Activated naive CD8-positive, alpha-beta T cell treated with anti-CD3 and anti-CD28 coated beads for 36 hours (primary cell): ENCODE results near the gene UBE2J2. TPM values are rescaled to one million over a fixed set of nuclear protein-coding genes. Genes with fewer than 3 reads are reported as not detected.

Source experiments
- DNase-seq: peaks from one replicate; pipeline ENCODE4 v3.0.0; 2021
- H3K27ac Mint-ChIP-seq: one replicate; pipeline ENCODE4 v1.8.0; 2022; ENCODE audit warnings: mild to moderate bottlenecking, moderate library complexity, mixed read lengths
- H3K27me3 Mint-ChIP-seq: one replicate; pipeline ENCODE4 v1.8.0; 2022; ENCODE audit warnings: mild to moderate bottlenecking, mixed read lengths
- H3K36me3 Mint-ChIP-seq: one replicate; pipeline ENCODE4 v1.8.0; 2021; ENCODE audit warnings: mild to moderate bottlenecking, mixed read lengths
- H3K4me1 Mint-ChIP-seq: one replicate; pipeline ENCODE4 v1.8.0; 2021; ENCODE audit warnings: mixed read lengths
- H3K4me3 Mint-ChIP-seq: one replicate; pipeline ENCODE4 v1.8.0; 2022; ENCODE audit warnings: mild to moderate bottlenecking, moderate library complexity, mixed read lengths
- H3K9me3 Mint-ChIP-seq: one replicate; pipeline ENCODE4 v1.8.0; 2022; ENCODE audit warnings: mixed read lengths
- total RNA-seq, 2 experiments: library from RNA; stranded (reverse); gene quantifications; one replicate each; pipeline ENCODE4 v1.2.3, GENCODE V29; 2021

Gene UBE2J2
- total RNA-seq, 2 experiments from 2014 or later: 69.9 to 70.6 TPM

DNA sequence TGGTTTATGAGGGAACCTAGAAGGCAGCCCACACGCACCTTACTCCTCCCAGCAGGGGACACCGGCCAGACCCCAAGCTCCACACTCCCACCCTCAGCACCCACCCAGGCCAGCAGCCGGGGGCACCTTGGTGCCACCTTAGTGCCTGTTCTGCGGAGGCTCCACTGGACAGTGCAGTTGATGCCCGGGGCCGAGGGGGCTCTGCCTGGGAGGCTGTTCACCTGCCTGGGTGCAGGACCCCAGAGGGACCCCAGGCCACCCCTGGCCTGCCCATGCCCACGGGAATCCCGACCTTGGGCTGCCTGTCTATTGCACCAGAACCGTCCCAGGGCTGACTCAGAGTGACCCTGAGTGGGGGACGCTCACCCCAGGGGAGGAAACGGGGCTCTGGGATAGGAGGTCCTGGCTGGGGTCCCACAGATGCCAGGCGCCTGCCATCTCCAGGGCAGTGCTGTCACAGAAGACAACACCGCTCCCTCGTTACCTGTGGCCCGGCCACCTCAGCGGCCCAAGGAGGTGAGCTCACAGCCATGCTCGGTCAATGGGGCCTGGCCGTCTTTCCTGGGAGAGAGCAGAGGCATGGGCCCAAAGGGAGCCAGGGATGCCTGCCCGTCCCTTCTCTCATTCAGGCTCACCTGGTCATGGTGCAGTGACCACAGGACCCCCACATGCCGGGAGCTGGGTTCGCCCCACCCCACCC, 7.3 kb upstream of the UBE2J2 start:
- H3K4me1 Mint-ChIP-seq: no peaks in the 10 kb centered on the region
- H3K27me3 Mint-ChIP-seq: no peaks in the 10 kb centered on the region
- no peak overlapping the region for H3K27ac Mint-ChIP-seq
- no peaks in the 10 kb centered on the region for H3K9me3 Mint-ChIP-seq
- H3K36me3 Mint-ChIP-seq: no peaks in the 10 kb centered on the region
- DNase-seq: no peak
- no peak overlapping the region for H3K4me3 Mint-ChIP-seq

DNA sequence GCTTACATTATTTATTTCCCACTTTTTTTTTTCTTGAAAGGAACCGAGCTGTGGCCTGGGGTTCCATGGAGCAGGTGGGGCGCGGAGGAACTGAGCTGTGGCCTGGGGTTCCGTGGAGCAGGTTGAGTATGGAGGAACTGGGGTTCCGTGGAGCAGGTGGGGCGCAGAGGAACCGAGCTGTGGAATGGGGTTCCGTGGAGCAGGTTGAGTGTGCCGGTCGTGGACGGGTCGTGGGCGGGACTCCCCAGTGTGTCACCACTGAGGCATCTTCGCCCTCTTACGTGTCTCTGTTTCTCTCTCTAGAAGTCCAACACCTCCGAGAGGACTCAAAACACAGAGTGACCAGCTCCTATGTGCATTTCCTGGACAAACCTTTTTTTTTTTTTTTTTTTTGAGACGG, 5.4 kb upstream of the UBE2J2 start:
- Mint-ChIP-seq H3K9me3 (no peaks in the 10 kb centered on the region), H3K4me1 (peaks cover 6% of the 10 kb centered on the region), H3K27ac (no peak overlapping the region), H3K27me3 (no peaks in the 10 kb centered on the region), H3K4me3 (no peak overlapping the region), H3K36me3 (no peaks in the 10 kb centered on the region)
- DNase-seq: no peak

DNA sequence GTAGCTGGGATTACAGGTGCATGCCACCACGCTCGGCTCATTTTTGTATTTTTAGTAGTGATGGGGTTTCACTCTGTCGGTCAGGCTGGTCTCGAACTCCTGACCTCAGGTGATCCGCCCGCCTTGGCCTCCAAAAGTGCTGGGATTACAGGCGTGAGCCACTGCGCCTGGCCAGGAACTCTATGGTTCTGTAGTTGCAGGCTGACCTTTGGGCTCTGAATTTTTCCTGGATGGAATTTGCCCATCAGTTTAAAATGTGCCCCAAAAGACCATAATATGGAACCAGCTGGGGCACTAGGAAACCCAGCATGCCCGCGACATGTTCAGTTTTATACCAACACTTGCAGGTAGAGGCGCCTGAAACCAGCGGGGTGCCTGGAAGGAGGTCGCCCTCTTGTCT, 5.0 kb upstream of the UBE2J2 start:
- Mint-ChIP-seq H3K4me3 (no peak overlapping the region), H3K9me3 (no peaks in the 10 kb centered on the region), H3K36me3 (no peaks in the 10 kb centered on the region), H3K4me1 (peaks cover 6% of the 10 kb centered on the region), H3K27ac (no peak overlapping the region), H3K27me3 (no peaks in the 10 kb centered on the region)
- DNase-seq: no peak

DNA sequence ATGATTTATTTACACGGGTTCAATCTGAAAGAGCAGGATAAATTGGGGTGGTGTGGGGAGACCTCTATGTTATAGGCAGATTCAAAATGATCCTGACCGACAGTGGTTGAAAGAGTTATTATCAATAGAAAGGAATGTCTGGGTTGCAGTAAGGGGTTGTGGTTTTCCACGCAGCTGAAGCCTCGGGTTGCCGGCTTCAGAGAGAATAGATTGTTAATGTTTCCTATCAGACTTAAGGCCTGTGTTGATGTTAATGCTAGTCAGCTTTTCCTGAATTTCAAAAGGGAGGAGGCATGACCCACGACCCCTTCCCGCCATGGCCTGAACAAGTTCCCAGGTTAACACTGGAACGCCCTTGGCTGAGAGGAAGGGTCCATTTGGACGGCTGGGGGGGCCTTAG, 2.2 kb upstream of the UBE2J2 start:
- H3K27ac Mint-ChIP-seq: no peak overlapping the region
- DNase-seq: no peak
- H3K4me1 Mint-ChIP-seq: peaks cover 24% of the 10 kb centered on the region
- peaks cover 14% of the 10 kb centered on the region for H3K36me3 Mint-ChIP-seq
- no peaks in the 10 kb centered on the region for H3K9me3 Mint-ChIP-seq
- H3K27me3 Mint-ChIP-seq: no peaks in the 10 kb centered on the region
- H3K4me3 Mint-ChIP-seq: no peak overlapping the region

DNA sequence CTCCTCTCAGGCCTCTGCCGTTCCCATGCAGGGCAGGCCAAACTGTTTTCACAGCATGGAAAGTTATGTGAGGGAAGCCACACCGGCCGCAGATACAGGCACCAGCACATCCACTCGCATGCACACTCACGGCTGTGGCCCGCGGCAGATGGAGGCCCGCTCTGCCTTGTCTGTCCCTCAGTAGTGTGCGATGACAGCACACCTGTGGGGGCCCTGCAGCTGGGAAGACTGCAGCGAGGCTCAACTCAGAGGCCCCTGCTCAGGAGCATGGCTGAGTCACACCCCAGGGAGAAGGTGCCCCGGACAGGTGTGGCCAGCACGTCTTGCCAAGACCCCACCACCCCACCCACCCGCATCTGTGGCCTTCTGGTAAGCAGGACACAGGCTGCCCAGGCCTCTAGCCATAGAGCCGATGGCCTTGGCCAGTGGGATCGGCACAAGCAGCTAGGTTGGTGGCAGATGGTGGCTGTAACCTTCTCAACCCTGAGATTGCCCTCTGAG, 1.3 kb upstream of the UBE2J2 start:
- peak overlapping the region; percentile 79 for H3K4me3 Mint-ChIP-seq
- DNase-seq: no peak
- H3K4me1 Mint-ChIP-seq: peaks cover 32% of the 10 kb centered on the region
- H3K36me3 Mint-ChIP-seq: peaks cover 23% of the 10 kb centered on the region
- H3K27ac Mint-ChIP-seq: no peak overlapping the region
- no peaks in the 10 kb centered on the region for H3K27me3 Mint-ChIP-seq
- no peaks in the 10 kb centered on the region for H3K9me3 Mint-ChIP-seq

DNA sequence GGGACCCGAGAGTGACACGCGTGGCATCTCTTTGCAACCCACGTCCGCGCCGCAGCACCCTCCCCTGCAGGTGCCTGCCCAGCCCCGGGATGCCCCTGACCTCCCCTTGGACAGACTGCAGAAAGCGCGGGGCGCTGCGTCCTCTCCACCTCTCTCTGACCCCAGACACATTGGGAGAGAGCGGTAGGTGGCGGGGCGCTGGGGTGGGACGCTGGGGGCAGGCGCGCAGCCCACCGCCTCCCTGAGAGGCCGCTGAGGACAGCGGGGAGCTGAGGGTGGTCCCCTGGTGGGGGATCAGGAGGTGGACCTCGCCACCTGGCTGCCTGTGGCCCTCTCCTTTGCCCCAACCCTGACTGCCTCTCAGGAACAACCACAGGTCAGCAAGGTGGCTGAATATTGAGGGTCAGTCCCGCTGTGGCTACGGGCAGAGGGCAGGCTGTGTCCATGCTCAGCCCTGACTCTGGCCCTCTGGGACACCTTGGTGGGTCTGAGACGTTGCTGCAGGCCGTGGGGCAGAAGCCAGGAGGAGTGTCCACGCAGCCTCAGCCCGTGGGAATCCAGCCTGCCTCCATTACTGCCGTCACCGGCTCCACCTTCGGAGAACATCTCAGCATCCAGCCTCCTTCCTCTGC, 761 bp upstream of the UBE2J2 start:
- H3K4me3 Mint-ChIP-seq: peak overlapping the region; percentile 79
- H3K36me3 Mint-ChIP-seq: peaks cover 26% of the 10 kb centered on the region
- no peak for DNase-seq
- peaks cover 36% of the 10 kb centered on the region for H3K4me1 Mint-ChIP-seq
- no peaks in the 10 kb centered on the region for H3K27me3 Mint-ChIP-seq
- no peaks in the 10 kb centered on the region for H3K9me3 Mint-ChIP-seq
- no peak overlapping the region for H3K27ac Mint-ChIP-seq

DNA sequence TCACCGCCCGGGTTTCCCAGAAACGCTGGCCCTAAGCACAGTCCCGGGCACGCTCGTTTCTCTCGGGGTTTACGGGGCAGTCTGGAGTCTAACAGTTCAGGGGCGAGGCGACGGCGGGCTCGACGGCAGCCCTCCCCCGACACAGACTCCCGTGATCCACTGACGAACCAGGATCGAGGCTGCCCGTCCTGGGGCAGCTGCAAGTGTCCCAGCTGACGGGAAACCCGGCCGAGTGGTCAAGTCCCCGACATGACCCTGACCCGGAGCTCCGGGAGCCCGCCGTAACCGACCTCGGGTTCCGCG, 494 bp downstream of the UBE2J2 start:
- Mint-ChIP-seq H3K36me3 (peaks cover 27% of the 10 kb centered on the region), H3K27me3 (no peaks in the 10 kb centered on the region), H3K4me3 (peak overlapping the region; percentile 90), H3K4me1 (peaks cover 36% of the 10 kb centered on the region), H3K27ac (peak overlapping the region; percentile 83), H3K9me3 (no peaks in the 10 kb centered on the region)
- no peak for DNase-seq

DNA sequence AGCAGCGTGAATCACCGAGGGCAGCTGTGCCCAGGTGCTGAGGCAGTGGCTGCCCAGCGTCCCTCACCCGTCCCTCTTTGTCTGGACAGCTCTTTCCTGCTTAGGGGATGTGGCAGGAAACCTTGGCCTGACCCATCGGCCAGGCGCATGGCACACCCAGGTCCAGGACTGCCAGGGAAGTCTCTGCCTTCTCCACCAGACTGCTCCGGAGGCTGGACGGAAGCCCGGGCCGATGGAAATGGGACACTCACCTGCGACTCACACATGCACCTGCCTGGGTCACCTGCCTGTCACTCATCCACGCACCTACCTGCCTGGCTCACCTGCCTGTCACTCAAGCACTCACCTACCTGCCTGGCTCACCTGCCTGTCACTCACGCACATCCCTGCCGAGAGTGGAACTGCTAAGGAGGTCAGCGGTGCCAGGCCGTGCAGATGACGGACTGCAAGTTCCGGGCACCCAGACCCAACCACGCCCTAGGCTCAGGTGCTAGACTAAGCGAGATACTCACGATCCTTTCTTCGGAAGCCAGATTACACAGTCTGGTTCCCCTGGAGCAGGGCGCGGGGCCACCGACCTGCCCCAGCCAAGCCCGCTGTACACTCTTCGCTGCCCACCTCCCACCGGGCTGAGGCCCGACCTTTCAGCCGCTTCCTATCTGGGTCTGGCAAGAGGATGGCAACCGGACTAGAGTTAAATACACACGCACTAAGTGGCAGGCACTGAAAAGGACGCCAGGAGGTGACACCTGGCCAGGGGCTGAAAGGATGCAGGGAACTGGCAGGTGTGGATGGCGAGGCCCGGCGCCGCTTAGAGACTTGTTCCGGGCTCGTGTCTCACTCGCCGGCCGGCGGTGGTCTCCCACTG, 1.1 kb downstream of the UBE2J2 start:
- Mint-ChIP-seq H3K9me3 (no peaks in the 10 kb centered on the region), H3K4me1 (peaks cover 36% of the 10 kb centered on the region), H3K36me3 (peaks cover 30% of the 10 kb centered on the region), H3K4me3 (peak overlapping the region; percentile 90), H3K27ac (peak overlapping the region; percentile 83), H3K27me3 (no peaks in the 10 kb centered on the region)
- DNase-seq: no peak

DNA sequence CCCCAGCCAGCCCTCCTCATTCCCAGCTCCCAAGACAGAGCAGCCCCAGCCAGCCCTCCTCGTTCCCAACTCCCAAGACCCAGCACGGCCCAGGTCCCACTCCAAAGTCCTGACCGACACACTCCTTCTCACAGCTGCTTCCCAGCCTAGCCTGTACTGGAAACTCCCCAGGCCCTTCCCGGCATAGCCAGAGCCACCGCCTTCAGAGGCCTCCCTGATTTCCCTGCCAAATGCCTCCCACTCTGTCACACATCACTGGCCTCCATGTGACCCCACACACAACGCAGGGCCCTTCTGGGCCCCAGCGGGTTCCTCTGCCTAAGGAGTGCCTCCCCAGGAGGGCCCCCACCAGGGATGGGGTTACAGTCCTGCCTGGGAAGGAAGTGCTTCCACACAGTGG, 2.8 kb downstream of the UBE2J2 start:
- DNase-seq: no peak
- Mint-ChIP-seq H3K27me3 (no peaks in the 10 kb centered on the region), H3K4me1 (peaks cover 36% of the 10 kb centered on the region), H3K27ac (peak overlapping the region; percentile 73), H3K4me3 (peak overlapping the region; percentile 63), H3K36me3 (peaks cover 40% of the 10 kb centered on the region), H3K9me3 (no peaks in the 10 kb centered on the region)

DNA sequence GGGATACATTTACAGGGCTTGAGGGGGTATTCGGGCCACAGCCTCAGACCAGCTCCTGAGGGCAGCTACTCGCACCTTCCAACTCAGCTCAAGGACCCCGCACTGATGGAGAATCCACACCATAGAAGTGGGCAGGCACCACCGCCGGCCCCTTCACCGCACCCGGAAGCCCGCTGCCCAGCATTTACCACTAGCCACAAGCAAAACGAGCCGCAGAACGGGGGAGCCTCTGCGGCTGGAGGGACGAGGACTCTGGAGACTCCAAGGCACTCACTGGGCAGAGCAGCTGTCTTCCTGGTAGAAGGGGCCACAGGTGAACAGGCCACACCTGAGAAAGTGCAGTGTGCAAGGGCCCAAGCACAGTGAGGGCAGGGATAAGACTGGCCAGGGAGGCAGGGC, 5.4 kb downstream of the UBE2J2 start:
- Mint-ChIP-seq H3K27ac (no peak overlapping the region), H3K27me3 (no peaks in the 10 kb centered on the region), H3K4me1 (peaks cover 30% of the 10 kb centered on the region), H3K4me3 (no peak overlapping the region), H3K36me3 (peaks cover 46% of the 10 kb centered on the region), H3K9me3 (no peaks in the 10 kb centered on the region)
- no peak for DNase-seq

DNA sequence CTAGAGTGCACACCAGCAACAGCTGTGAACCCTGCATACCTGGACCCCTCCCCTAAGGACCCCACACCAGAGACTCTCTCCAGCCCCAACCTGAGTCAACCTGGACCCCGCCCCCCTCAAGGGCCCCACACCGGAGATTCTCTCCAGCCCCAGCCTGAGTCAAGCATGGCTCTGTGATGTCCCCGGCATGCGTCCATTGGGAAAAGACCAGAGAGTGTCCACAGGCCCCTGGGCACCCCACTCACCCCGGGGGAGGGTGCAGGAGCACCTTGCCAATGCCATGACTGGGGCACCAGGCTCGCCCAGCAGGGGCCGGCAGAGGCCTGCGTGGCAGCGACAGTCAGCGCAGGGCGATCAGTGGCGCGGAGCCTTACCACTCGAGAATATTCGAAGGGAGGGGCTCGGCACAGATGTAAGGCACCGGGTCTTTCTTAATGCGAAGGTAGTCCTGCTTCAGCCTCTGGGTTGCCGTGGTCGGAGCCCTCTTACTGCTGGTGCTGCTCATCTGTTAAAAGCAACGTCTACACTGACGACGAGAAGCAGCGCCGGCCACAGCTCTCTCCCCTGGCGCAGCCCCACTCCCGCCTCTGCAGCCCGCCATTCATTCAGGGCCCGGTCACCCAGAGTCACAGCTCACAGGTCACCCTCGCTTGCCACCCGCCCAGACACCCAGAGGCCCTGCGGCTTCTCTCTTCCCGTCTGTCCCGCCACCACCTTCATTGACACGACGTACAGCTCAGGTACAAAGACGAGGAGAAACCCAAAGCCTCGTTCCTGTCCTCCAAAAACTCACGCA, 6.0 kb downstream of the UBE2J2 start:
- no peak for DNase-seq
- Mint-ChIP-seq H3K9me3 (no peaks in the 10 kb centered on the region), H3K4me1 (peaks cover 29% of the 10 kb centered on the region), H3K36me3 (peaks cover 44% of the 10 kb centered on the region), H3K27me3 (no peaks in the 10 kb centered on the region), H3K4me3 (no peak overlapping the region), H3K27ac (no peak overlapping the region)

DNA sequence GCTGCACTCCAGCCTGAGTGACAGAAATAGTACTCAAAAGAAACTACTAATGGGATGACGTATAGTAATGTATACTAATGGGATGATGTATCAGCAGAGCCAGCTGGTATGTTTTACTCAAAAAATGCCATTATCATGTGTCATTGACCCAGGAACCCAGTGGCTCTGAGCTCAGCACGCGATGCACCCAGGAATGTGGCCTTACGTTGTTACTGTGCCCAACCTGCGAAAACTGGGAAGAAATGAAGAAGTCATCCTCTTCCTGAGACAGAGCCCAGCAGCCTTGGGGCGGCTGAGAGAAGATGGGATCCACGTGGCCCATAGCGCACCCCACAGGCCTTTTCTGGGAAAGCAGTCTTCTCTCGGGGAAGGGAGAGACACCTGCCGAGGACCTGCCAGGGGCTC, 8.8 kb downstream of the UBE2J2 start:
- no peaks in the 10 kb centered on the region for H3K27me3 Mint-ChIP-seq

DNA sequence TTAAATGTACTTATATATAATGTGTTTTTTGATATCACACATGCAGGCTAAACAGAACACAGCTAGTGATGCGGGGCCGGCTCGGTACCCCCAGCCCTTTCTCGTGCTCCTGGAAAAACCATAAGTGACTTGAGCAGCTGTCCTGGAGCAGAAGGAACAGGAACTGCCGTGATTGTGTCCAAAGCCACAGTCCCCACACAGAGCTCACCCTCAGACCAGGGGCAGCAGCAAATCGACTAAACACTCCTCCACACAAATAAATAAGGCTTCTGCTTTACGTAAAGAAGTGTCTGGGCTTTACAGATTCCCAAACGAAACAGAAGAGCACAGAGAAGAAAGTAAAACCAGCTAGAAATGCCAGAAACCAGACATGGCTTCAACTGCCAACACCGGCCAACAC, 9.6 kb downstream of the UBE2J2 start:
- Mint-ChIP-seq H3K27me3 (no peaks in the 10 kb centered on the region), H3K9me3 (no peaks in the 10 kb centered on the region), H3K36me3 (peaks cover 37% of the 10 kb centered on the region), H3K27ac (no peak overlapping the region), H3K4me1 (peaks cover 5% of the 10 kb centered on the region), H3K4me3 (no peak overlapping the region)
- DNase-seq: no peak

More for the DNA sequence above, 8.8 kb downstream of the UBE2J2 start:
- H3K4me1 Mint-ChIP-seq: peaks cover 5% of the 10 kb centered on the region
- no peak for DNase-seq
- H3K9me3 Mint-ChIP-seq: no peaks in the 10 kb centered on the region
- H3K36me3 Mint-ChIP-seq: peaks cover 33% of the 10 kb centered on the region
- H3K27ac Mint-ChIP-seq: no peak overlapping the region
- H3K4me3 Mint-ChIP-seq: no peak overlapping the region

DNA sequence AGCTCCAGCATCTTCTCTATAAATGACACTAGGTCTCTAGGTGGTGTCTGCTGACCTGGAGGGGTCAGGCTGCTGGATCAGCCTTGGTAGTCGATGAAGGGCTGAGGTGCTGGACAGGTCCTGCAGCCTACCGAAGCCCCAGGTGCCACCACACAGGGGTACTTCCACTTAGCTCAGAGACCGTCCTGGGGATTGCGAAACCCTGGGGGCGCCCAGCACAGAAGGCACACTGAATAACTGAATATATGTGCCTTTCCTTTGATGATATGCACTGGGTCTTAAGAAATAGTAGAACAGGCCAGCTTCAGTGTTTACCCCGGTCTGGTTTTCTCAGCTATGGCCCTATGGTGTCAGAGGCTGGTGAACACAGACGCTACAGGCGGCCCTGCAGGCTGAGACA, 10.9 kb downstream of the UBE2J2 start:
- H3K4me3 Mint-ChIP-seq: no peak overlapping the region
- no peaks in the 10 kb centered on the region for H3K9me3 Mint-ChIP-seq
- peaks cover 5% of the 10 kb centered on the region for H3K4me1 Mint-ChIP-seq
- peaks cover 36% of the 10 kb centered on the region for H3K36me3 Mint-ChIP-seq
- H3K27me3 Mint-ChIP-seq: no peaks in the 10 kb centered on the region
- no peak for DNase-seq
- peak overlapping the region; percentile 29 for H3K27ac Mint-ChIP-seq

DNA sequence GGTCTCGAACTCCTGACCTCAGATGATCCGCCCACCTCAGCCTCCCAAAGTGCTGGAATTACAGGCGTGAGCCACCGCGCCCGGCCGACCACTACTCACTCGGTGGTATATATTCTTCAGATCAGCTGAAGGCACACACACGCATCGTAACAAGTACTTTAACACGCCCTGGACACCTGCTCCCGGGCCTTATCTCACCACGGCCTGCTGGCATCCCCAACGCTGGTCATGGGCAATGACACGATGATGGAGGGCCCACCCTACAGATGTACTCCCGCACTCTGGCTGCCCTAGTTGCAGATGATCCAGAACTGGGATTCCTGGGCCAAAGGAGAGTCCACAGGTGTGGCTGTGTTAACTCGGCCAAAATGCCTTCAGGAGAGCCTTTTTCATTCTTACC, 11.6 kb downstream of the UBE2J2 start:
- Mint-ChIP-seq H3K9me3 (no peaks in the 10 kb centered on the region), H3K27me3 (no peaks in the 10 kb centered on the region), H3K4me1 (peaks cover 5% of the 10 kb centered on the region), H3K4me3 (no peak overlapping the region), H3K27ac (no peak overlapping the region), H3K36me3 (peaks cover 37% of the 10 kb centered on the region)
- DNase-seq: no peak
